Body of pancreas (tissue), 4 donors: ENCODE data around the gene ENG.

Experiments used
- POLR2A ChIP-seq, 3 donors: fragments of 450-650 bp; IDR thresholded peaks; one replicate each; pipeline ENCODE4 v1.6.1; 2016; ENCODE audit warnings: antibody characterized with exemption in 3 of 3, mild to moderate bottlenecking in 2 of 3
- TF ChIP-seq, protein P1 (sequence below), 7 experiments: fragments of 450-650 bp in 4 of 7; fragments of 200-600 bp in 3 of 7; sonication (generic) in 3 of 7; IDR thresholded peaks; one replicate each; pipeline ENCODE4 v1.5.1; 2016 to 2019; ENCODE audit warnings: antibody characterized with exemption in 7 of 7

- TF ChIP-seq POLR2A (IDR thresholded peaks at IDR 0.05): no peak
- TF ChIP-seq, protein P1, sequence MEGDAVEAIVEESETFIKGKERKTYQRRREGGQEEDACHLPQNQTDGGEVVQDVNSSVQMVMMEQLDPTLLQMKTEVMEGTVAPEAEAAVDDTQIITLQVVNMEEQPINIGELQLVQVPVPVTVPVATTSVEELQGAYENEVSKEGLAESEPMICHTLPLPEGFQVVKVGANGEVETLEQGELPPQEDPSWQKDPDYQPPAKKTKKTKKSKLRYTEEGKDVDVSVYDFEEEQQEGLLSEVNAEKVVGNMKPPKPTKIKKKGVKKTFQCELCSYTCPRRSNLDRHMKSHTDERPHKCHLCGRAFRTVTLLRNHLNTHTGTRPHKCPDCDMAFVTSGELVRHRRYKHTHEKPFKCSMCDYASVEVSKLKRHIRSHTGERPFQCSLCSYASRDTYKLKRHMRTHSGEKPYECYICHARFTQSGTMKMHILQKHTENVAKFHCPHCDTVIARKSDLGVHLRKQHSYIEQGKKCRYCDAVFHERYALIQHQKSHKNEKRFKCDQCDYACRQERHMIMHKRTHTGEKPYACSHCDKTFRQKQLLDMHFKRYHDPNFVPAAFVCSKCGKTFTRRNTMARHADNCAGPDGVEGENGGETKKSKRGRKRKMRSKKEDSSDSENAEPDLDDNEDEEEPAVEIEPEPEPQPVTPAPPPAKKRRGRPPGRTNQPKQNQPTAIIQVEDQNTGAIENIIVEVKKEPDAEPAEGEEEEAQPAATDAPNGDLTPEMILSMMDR (IDR thresholded peaks at IDR 0.05): no peak
These were observed 42.1 kb upstream of the ENG start for GRCh38 chr9:127896395-127897192.
